ENCODE measurements around the gene PPP1R3F.
"Not testable (repeated sequence)": the region's sequence is repeated elsewhere in the genome, so short reads cannot be mapped to it uniquely, and the experiment has no call there.

PPP1R3F gene

DNA sequence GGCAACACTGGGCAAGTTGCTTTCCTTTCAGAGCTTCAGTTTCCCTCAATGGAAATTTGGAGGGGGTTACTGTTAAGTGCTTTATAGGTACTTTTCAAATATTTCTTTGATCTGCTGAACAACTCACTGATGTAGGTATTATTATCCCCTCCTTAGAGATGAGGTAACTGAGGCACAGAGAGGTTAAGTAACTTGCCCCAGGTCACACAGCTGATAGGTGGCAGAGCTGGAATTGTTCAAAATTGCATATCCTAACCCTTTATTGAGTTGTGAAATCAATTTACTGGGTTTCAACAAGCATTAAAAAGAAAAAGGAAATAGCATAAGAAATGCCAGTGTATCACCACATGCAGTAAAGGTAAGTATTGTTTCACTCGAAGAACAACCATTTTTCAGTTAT, 6.6 kb downstream of the PPP1R3F start:
- ATAC-seq: no peak

GRCh38 chrX:49276671-49277534, 7.3 kb downstream of the PPP1R3F start:
- peak; percentile 34 to 41 for ATAC-seq

GRCh38 chrX:49277535-49277830, 7.9 kb downstream of the PPP1R3F start:
- peak; percentile 38 to 39 for ATAC-seq

GRCh38 chrX:49278081-49278480, 8.5 kb downstream of the PPP1R3F start:
- no peak for ATAC-seq

DNA sequence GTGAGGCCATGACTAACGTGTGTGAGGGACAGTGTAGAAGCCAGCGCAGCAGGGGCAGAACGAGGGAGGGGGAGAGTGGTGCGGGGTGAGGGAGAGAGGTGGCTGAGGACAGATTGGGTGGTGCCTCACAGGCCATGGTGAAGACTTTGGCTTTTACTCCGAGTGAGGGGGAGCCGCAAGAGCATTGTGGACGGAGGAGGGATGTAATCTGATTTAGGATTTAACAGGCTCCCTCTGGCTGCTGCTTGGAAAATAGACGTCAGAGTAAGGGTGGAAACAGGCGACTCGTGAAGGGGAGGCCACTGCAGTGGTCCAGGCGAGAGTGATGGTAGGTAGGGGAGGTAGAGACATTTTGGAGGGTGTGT, 13.0 kb downstream of the PPP1R3F start:
- peak; percentile 31 to 39 for ATAC-seq

DNA sequence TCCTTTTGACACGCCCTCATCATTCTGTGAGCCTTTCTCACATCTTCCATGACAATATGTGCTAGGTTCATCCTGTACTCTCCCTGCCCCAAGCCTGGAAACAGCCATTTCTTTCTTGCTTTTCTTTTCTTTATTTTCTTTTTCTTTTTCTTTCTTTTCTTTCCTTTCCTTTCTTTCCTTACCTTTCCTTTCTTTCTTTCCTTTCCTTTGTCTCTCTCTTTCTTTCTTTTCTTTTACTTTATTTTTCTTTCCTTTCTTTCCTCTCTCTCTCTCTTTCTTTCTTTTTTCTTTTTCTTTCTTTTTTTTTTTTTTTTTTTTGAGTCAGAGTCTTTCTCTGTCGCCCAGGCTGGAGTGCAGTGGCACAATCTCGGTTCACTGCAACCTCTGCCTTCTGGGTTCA, 14.6 kb downstream of the PPP1R3F start:
- ATAC-seq: no peak

- ATAC-seq: no peak
These were observed 16.5 kb downstream of the PPP1R3F start for GRCh38 chrX:49286136-49286535.

DNA sequence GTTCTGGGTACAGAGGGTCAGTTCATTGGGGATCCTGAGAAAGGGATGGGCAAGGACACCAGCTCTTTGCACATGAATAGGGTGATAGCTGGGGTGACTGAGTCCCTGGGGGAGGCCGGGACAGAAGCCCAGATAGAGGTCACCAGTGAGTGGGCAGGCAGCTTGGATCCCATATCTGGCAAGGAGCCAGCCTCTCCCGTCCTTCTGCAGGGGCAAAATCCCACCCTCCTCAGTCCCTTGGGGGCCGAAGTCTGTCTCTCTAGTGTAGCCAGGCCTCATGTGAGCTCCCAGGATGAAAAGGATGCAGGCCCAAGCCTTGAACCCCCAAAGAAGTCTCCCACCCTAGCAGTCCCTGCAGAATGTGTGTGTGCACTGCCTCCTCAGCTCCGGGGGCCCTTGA, 17.0 kb downstream of the PPP1R3F start:
- ATAC-seq: no peak

- ATAC-seq: peak in 1 of 2 donors; percentile 17
These were observed 18.1 kb downstream of the PPP1R3F start for GRCh38 chrX:49287665-49288064.

DNA sequence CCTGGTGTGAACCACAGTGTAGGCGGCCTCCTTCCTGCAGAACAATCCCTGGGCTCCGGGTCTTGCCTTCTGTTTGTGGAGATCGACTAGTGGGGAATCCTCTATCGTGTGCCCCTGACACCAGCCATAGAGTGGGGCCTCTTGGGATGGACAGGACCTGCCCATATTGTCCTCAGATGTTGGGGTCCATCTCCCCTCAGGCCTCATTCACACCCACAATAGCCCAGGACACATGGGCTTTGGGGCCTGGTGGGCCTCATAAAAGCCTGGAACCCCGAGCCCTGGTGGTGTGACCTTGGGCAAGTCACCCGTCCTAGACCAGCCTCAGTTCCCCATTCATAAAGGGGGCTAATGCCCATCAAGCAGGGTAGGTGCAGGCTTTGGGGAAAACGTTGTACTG, 20.6 kb downstream of the PPP1R3F start:
- no peak for ATAC-seq

DNA sequence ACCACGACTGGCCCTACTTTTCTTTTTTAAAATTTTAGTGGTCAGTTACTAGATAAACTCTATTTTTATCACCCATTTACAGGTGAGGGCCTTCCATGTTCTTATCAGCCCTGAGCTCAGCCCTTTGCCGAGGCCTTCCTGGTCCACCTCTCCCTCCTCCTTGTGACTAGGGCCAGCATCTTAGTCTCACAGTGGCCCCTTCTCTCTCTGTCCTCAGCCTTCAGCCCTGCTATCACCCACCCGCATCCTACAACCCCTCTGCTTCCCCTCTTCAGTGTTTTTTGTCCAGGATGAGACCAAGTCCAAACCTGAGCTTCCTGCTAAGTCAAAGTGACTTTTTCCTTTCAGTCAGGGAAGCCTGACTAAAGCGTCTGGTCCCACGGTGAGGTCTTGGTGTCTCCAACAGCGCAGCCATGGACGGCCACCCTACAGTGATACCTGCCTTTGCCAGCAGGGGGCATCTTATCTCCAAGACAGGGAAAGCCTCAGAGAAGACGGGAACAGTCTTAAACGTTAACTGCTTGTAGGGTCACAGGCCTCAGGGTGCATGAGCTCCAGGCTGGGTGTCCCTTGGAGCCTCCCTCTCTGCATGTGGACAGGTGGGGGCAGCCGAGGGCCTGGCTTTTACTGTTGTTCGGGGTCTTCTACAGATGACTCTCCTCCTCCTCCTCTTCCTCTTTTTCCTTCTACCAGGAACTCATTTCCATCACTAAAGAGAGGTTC, 22.2 kb downstream of the PPP1R3F start:
- peak; percentile 82 to 84 for ATAC-seq

DNA sequence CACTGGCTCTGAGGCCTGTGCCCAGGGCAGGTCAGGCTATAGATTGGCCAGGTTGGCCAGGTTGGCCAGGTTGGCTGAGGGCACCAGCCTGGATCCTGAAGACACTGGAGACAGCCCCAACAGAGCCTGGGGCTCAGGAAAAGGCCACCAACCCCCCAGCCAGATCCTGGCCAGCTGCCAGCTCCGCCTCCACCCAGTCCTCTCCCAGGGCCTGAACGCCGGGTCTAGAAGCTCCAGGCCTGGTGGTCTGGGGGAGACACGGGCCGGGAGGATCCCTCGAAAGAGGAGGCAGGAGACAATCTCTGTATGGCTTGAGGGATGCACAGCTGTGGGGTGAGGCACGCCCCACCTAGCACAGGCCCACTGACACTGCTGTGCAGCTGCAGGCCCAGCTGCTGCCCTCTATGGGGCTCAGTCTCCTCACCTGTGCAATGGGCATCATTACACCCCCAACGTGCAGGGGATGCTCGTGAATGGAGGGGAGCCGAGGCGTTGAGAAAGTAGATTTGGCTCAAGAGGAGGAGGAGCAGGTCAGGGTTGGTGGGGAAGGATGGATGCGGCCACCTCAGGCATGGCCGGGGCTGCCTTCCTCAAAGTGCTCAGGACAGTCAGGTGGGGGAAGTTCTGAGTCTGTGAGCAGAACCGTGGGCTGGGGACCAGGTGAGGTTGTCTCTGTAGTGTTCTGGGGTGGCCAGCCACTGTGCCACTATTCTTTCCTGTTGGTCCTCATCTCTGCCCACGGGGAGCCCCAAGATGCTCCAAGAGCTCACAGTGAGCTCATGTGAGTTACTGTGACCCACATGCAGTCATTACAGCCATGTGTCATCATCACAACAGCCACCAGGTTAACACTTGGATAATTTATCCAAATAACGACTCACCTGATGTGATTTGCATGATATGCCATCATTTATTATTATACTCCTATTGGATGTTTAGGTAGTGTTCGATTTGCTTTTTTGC, 23.1 kb downstream of the PPP1R3F start:
- ATAC-seq: peak; percentile 39 to 58

DNA sequence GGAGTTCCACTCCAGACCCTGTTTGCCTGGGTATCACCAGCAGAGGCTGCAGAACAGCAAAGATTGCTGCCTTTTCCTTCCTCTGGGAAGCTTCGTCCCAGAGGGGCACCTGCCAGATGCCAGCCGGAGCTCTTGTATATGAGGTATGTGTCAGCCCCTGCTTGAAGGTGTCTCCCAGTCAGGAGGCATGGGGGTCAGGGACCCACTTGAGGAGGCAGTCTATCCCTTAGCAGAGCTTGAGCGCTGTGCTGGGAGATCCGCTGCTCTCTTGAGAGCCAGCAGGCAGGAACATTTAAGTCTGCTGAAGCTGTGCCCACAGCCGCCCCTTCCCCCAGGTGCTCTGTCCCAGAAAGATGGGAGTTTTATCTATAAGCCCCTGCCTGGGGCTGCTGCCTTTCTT, 29.7 kb downstream of the PPP1R3F start:
- ATAC-seq: not testable (repeated sequence)

DNA sequence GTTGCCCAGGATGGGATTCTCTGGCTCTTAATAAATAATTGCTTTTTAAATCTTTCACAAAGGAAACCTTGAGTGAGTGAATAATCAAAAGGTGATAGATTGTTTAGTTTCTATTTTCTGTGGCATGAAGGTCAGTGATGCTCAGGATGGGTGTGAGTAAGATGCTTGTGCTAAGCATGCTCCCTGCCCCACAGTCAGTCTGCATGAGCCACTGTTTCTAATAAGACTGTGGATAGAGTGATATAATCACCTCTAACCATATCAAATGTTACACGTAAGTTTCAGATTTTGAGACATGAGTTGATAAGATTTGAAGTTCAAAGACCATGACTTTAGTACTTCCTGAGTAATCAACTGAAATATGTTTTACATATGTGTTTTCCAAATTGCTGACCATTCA, 31.1 kb downstream of the PPP1R3F start:
- peak; percentile 55 to 72 for ATAC-seq

DNA sequence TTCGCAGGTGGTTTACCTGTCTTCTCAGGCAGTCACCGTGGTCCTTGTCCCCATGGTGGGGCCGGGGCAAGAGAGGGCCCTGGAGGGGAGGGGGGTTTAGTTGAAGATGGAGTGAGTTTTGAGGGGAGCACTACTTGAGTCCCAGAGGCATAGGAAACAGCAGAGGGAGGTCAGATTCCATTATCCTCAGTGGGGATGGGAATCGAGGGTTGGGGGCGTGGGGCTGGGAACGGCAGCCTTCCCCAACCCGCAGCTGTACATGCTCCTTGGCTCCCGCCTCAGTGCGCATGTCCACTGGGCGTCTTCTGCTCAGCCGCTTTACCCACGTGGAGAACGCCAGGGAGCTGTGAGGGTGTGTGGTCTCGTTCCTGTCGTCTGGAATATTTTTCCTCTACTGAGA, 33.8 kb downstream of the PPP1R3F start, which contains the start of gene GAGE10:
Gene GAGE10, plus strand, starts transcription at position 301 of the 400 bp plus-strand sequence. CDS start 1,214 bp downstream, outside the sequence.
- no peak for ATAC-seq

GRCh38 chrX:49307775-49308174, 38.2 kb downstream of the PPP1R3F start:
- ATAC-seq: not testable (repeated sequence)

DNA sequence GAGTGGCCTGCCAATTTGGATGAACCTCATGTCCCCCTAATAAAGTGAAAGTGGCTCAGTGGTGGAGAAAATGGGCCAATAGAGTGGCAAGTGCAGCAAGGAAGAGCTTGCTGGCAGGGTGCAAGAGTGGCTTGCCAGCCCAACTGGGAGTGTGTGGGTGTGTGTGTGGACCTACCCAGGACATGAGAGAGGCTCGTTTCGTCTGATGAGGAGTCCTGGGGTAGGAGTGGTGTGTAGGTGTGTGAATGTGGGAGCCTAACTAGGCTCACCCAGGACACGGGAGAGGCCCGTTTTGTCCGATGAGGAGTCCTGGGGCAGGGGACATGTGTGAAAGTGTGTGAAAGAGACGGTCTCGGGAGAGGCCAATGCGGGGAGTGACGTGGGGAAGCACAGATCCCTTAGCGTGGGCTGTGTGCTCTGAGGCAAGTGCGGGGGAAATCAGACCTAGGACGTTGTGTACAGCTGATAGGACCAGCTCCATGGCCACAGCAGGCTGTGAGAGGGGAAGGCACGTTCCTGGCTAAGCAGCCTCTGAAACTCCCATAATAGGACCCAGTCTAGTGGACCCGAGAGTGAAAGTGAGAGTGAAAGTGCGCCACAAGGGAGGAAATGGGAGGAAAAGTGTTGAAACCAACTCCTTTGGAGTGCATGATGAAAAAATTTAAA, 39.1 kb downstream of the PPP1R3F start:
- no peak for ATAC-seq

GRCh38 chrX:49309401-49309981, 39.9 kb downstream of the PPP1R3F start:
- peak; percentile 43 to 60 for ATAC-seq

DNA sequence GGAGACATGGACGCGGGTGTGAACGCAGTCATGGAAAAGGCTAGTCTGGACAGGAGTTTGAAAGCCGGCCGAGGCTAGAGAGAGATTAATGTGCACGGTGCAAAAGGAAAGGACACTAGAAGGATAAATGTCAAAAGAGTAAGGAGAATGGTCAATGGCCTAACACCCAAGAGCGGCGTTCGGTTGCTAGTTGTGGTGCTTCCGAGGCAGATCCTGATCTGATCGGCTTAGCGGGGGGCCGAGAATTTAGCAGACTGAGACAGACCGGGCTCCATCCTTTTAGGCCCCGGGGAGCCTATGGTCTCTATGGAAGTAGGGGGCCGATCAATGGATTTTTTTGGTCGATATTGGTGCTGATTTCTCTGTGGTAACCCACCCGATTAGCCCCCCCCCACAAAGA, 40.8 kb downstream of the PPP1R3F start:
- ATAC-seq: no peak

GRCh38 chrX:49312176-49312575, 42.6 kb downstream of the PPP1R3F start:
- ATAC-seq: no peak

- no peak for ATAC-seq
These were observed 46.5 kb downstream of the PPP1R3F start for GRCh38 chrX:49316085-49316484.

GRCh38 chrX:49321737-49322136, 52.1 kb downstream of the PPP1R3F start, which contains the start of gene GAGE12J:
GAGE12J (plus strand) TSS chrX:49322037; CDS start chrX:49323194, 1,157 bp downstream.
- ATAC-seq: not testable (repeated sequence)
